Measurements from ENCODE around the gene XAGE5. TPM values are rescaled to one million over a fixed set of nuclear protein-coding genes. Genes with fewer than 3 reads are reported as not detected.
"Not testable (repeated sequence)": the region's sequence is repeated elsewhere in the genome, so short reads cannot be mapped to it uniquely, and the experiment has no call there.

Gene XAGE5
- total and polyA plus RNA-seq, 9 of the 15 experiments (the other 6 are each of a cell fraction or from before 2014, with no cell fraction given), result 0.40 to 0.52 TPM; not detected in 7

GRCh38 chrX:52843619-52844018 is 32.5 kb downstream of the XAGE5 start:
- FAIRE-seq; H3K36me3 ChIP-seq (ENCODE audit: control insufficient read depth, insufficient read depth, low read length); ATAC-seq; POLR2A ChIA-PET; H3K27me3 ChIP-seq (ENCODE audit: control insufficient read depth in 2 of 2, insufficient read depth in 2 of 2, low read length in 2 of 2); BruUV-seq (replicated peaks); H3K27ac ChIP-seq (ENCODE audit: extremely low read depth, low read depth, low read length); in situ Hi-C loops (cut with MboI); H3K4me2 ChIP-seq (ENCODE audit: insufficient read depth, low read length); H3K79me2 ChIP-seq (ENCODE audit: control insufficient read depth, insufficient read depth, low read length); DNase-seq (ENCODE audit: extremely low read depth in 1 of 4, low spot score in 3 of 4); intact Hi-C loops (cut with micrococcal nuclease); H3K9me3 ChIP-seq (replicated peaks; ENCODE audit: control insufficient read depth, insufficient read depth, low read depth, low read length); H3K9ac ChIP-seq (ENCODE audit: insufficient read depth in 1 of 2, low read depth in 2 of 2, low read length in 2 of 2); CTCF ChIA-PET (ENCODE audit: low intra/inter-chr PET ratio); H3K4me3 ChIP-seq; H4K20me1 ChIP-seq (replicated peaks; ENCODE audit: control insufficient read depth, insufficient read depth, low read length); H3K9me1 ChIP-seq (ENCODE audit: control insufficient read depth, insufficient read depth, low read length); H3K4me1 ChIP-seq (replicated peaks in 1 of 2; ENCODE audit: control insufficient read depth in 2 of 2, insufficient read depth in 2 of 2, low read length in 2 of 2); H2AFZ ChIP-seq (ENCODE audit: low read depth, low read length): not testable (repeated sequence)
- WGBS (ENCODE audit: insufficient coverage, low coverage, missing lambda C conversion rate), result 7% methylated on average over 3 of the region's 3 CpGs
- peak; percentile 9 for TF ChIP-seq RBM25 (IDR thresholded peaks at IDR 0.05; ENCODE audit: low read depth, low read length, severe bottlenecking)
- peak; percentile 64 for TF ChIP-seq ZNF146 (CRISPR knock-in tag; IDR thresholded peaks at IDR 0.05; ENCODE audit: unreplicated experiment)

DNA sequence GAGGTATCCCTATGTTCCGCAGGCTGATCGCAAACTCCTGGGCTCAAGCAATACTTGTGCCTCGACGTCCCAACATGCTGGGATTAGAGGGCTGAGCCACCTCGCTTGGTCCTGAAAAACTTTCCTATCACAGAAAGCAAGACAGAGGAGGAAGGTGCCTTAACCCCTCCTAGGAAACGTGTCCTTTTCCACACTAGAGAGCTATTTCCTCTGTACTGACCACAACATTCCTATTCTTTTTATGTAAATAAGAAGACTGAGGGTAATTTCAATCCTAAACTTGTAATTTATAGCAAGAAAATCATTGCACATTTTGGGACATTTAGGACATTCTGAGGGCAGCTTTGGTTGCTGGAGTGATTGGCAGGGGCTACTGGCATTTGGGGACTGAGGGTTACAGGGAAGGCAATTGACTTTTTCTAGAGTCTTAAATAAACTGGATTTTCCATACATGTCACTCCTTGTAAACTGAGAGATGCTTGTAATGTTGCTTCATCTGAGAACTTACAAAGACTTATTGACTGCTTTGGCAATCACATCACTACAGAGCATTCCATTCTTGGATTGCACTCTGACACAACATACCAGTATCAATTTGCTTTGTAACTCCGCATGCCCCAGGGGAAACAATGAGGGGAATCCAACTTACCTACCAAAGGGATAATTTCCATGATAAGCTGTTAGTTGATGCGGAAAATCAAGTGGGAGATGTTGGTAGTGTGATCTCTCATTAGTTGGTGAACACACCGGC is 41.2 kb downstream of the XAGE5 start:
- Histone ChIP-seq H3K36me3 (ENCODE audit: control insufficient read depth, insufficient read depth, low read length) (no peaks in the 10 kb centered on the region), H3K9me1 (ENCODE audit: control insufficient read depth, insufficient read depth, low read length) (no peaks in the 10 kb centered on the region), H2AFZ (ENCODE audit: low read depth, low read length) (no peak overlapping the region), H3K4me3 (no peak overlapping the region), H3K79me2 (ENCODE audit: control insufficient read depth, insufficient read depth, low read length) (no peaks in the 10 kb centered on the region), H3K4me2 (ENCODE audit: insufficient read depth, low read length) (no peak overlapping the region), H3K27ac (ENCODE audit: extremely low read depth, low read depth, low read length) (no peak overlapping the region), H3K9me3 (replicated peaks; ENCODE audit: control insufficient read depth, insufficient read depth, low read depth, low read length) (no peaks in the 10 kb centered on the region), H3K27me3 (ENCODE audit: control insufficient read depth in 2 of 2, insufficient read depth in 2 of 2, low read length in 2 of 2) (peaks cover 0 to 6% of the 10 kb centered on the region in 2 experiments; a peak in 2 of 5 replicates), H3K9ac (ENCODE audit: insufficient read depth in 1 of 2, low read depth in 2 of 2, low read length in 2 of 2) (no peak overlapping the region), H3K4me1 (replicated peaks in 1 of 2; ENCODE audit: control insufficient read depth in 2 of 2, insufficient read depth in 2 of 2, low read length in 2 of 2) (no peaks in the 10 kb centered on the region), H4K20me1 (replicated peaks; ENCODE audit: control insufficient read depth, insufficient read depth, low read length) (no peaks in the 10 kb centered on the region)
- in situ Hi-C loops (cut with MboI), result no loop called here
- intact Hi-C loops (cut with micrococcal nuclease), result no loop called here
- POLR2A ChIA-PET, result no interaction called here
- 0% methylated on average over 8 of the region's 9 CpGs for WGBS (ENCODE audit: insufficient coverage, low coverage, missing lambda C conversion rate)
- no peak for ATAC-seq
- no peak for TF ChIP-seq XRCC4 (IDR thresholded peaks at IDR 0.05; ENCODE audit: extremely low read depth, insufficient read depth, insufficient read length)
- TF ChIP-seq CBX3 (IDR thresholded peaks at IDR 0.05; ENCODE audit: borderline replicate concordance in 1 of 2, low read length in 2 of 2), result no peak
- TF ChIP-seq ZC3H11A (IDR thresholded peaks at IDR 0.05; ENCODE audit: low read depth, low read length), result no peak
- no peak for TF ChIP-seq TEAD2 (tag; IDR thresholded peaks at IDR 0.05)
- TF ChIP-seq E2F4 (CRISPR knock-in tag; IDR thresholded peaks at IDR 0.05; ENCODE audit: low read depth), result no peak
- TF ChIP-seq POLR2A (conservative IDR thresholded peaks at IDR 0.05), result no peak
- TF ChIP-seq STAT5A (IDR thresholded peaks at IDR 0.05; ENCODE audit: borderline replicate concordance, low read length), result no peak
- TF ChIP-seq U2AF2 (optimal IDR thresholded peaks at IDR 0.05; ENCODE audit: low read depth, low read length), result no peak
- no peak for TF ChIP-seq MCM2 (IDR thresholded peaks at IDR 0.05; ENCODE audit: low read depth)
- CTCF ChIA-PET (ENCODE audit: low intra/inter-chr PET ratio), result no interaction called here
- no peak for DNase-seq (ENCODE audit: extremely low read depth in 1 of 4, low spot score in 3 of 4)
- BruUV-seq (replicated peaks), result no TSS peak
- FAIRE-seq, result no peak
